OCI-LY1 (cell line): ENCODE data around the gene PARD3B.

ENCODE experiments used
- H2AFZ ChIP-seq: fragments of 200-600 bp; sonication (generic), shearing (Covaris generic); 2 replicates; pipeline ENCODE4 v1.6.0; 2014; ENCODE audit warnings: antibody characterized with exemption, mild to moderate bottlenecking, low read length
- H3F3A ChIP-seq: fragments of 200-600 bp; sonication (generic), shearing (Covaris generic); 2 replicates; pipeline ENCODE4 v1.6.0; 2014; ENCODE audit warnings: mild to moderate bottlenecking, antibody characterized with exemption, low read length, moderate library complexity; ENCODE audit not compliant: insufficient read depth
- H3K27ac ChIP-seq: fragments of 200-600 bp; sonication (generic); 2 replicates; pipeline ENCODE4 v1.5.1; 2014; ENCODE audit warnings: low read length, mixed run types, mild to moderate bottlenecking, low read depth; ENCODE audit not compliant: poor library complexity, severe bottlenecking
- H3K27me3 ChIP-seq: fragments of 200-600 bp; sonication (generic); 2 replicates; pipeline ENCODE4 v1.6.0; 2014; ENCODE audit warnings: antibody characterized with exemption, mild to moderate bottlenecking, low read length, moderate library complexity; ENCODE audit not compliant: insufficient read depth
- H3K36me3 ChIP-seq: fragments of 200-600 bp; sonication (generic); 2 replicates; pipeline ENCODE4 v1.6.1; 2014; ENCODE audit warnings: mild to moderate bottlenecking, antibody characterized with exemption, low read length, moderate library complexity, mixed read lengths; ENCODE audit not compliant: insufficient read depth
- H3K4me1 ChIP-seq: fragments of 200-600 bp; sonication (generic); 2 replicates; pipeline ENCODE4 v1.5.1; 2014; ENCODE audit warnings: mild to moderate bottlenecking, low read length, moderate library complexity; ENCODE audit not compliant: insufficient read depth, severe bottlenecking
- H3K4me2 ChIP-seq: fragments of 200-600 bp; sonication (generic), shearing (Covaris generic); 2 replicates; pipeline ENCODE4 v1.6.1; 2014; ENCODE audit warnings: low read length
- H3K4me3 ChIP-seq: fragments of 200-600 bp; sonication (generic); 2 replicates; pipeline ENCODE4 v1.5.1; 2014; ENCODE audit warnings: low read length, low read depth, mild to moderate bottlenecking, mixed read lengths; ENCODE audit not compliant: poor library complexity, severe bottlenecking
- H3K79me2 ChIP-seq: fragments of 200-600 bp; shearing (Covaris generic); 2 replicates; pipeline ENCODE4 v1.6.1; 2016; ENCODE audit warnings: mixed run types, low read length, mixed read lengths; ENCODE audit not compliant: insufficient read depth
- H3K9ac ChIP-seq: fragments of 200-600 bp; sonication (generic), shearing (Covaris generic); 2 replicates; pipeline ENCODE4 v1.6.1; 2014; ENCODE audit warnings: mild to moderate bottlenecking, low read length, mixed read lengths
- H3K9me2 ChIP-seq: fragments of 200-600 bp; sonication (generic), shearing (Covaris generic); 2 replicates; pipeline ENCODE4 v1.6.1; 2014; ENCODE audit warnings: low read depth, mild to moderate bottlenecking, low read length, mixed read lengths
- H3K9me3 ChIP-seq: fragments of 200-600 bp; shearing (Covaris generic); 2 replicates; pipeline ENCODE4 v1.6.1; 2014; ENCODE audit warnings: low read length, mixed read lengths
- H4K20me1 ChIP-seq: fragments of 200-600 bp; sonication (generic), shearing (Covaris generic); 2 replicates; pipeline ENCODE4 v1.6.0; 2016; ENCODE audit warnings: mild to moderate bottlenecking, low read length; ENCODE audit not compliant: insufficient read depth
- EZH2 ChIP-seq: fragments of 200-600 bp; sonication (generic), shearing (Covaris generic); IDR thresholded peaks from 2 replicates; pipeline ENCODE4 v1.8.0; 2017; ENCODE audit warnings: borderline replicate concordance, mixed run types, mild to moderate bottlenecking, antibody characterized with exemption, low read length, moderate library complexity, mixed read lengths
- TF ChIP-seq, protein P1 (sequence below): fragments of 200-600 bp; sonication (generic), shearing (Covaris generic); IDR thresholded peaks from 2 replicates; pipeline ENCODE4 v1.5.1; 2017; ENCODE audit warnings: mild to moderate bottlenecking, antibody characterized with exemption, low read length, moderate library complexity, mixed read lengths

The PARD3B gene

DNA sequence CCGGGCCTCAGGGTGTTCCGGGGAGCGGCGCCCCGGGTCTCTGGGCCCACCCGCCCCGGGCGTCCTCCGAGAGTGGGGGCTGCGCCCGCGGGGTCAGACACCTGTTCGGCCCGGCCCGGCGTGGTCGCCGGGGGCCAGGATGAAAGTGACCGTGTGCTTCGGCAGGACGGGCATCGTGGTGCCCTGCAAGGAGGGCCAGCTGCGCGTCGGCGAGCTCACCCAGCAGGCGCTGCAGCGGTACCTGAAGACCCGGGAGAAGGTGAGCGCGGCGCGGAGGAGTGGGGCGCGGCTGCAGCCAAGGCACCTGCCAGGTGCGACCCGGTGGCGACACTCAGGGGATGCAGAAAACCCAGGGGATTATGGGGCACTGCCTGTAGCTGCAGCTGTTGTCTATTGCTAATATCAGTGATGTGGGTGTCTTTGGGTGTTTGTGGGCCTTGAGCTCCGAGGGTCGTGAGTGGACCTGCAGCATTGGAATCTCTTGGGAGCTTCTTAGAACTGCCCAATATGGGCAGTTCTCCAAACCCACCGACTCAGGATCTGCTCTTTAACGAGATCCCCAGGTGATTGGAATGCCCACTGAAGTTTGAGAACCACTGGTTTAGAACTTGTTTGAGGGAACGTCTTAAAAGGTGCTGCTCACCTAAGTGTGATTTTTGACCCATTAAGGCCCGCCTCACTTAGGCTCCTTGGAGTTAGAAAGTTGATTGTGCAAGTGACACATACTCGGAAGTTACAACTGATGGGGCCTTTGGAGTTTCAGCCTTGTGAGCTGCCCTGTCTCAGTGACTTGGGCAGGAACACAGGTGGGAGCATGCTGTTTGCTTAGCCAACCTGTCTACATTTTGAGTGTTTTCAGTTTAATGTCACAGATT lies 823 bp downstream of the PARD3B start:
- Histone ChIP-seq H3K79me2 (no peaks in the 10 kb centered on the region), H3K9ac (no peak overlapping the region), H3K27me3 (no peaks in the 10 kb centered on the region), H3K4me3 (no peak overlapping the region), H3K27ac (no peak overlapping the region), H3K36me3 (no peaks in the 10 kb centered on the region), H3K4me1 (no peaks in the 10 kb centered on the region), H4K20me1 (no peaks in the 10 kb centered on the region), H2AFZ (no peak overlapping the region), H3F3A (no peaks in the 10 kb centered on the region), H3K4me2 (no peak overlapping the region), H3K9me2 (no peaks in the 10 kb centered on the region), H3K9me3 (no peaks in the 10 kb centered on the region)
- TF ChIP-seq, protein P1, sequence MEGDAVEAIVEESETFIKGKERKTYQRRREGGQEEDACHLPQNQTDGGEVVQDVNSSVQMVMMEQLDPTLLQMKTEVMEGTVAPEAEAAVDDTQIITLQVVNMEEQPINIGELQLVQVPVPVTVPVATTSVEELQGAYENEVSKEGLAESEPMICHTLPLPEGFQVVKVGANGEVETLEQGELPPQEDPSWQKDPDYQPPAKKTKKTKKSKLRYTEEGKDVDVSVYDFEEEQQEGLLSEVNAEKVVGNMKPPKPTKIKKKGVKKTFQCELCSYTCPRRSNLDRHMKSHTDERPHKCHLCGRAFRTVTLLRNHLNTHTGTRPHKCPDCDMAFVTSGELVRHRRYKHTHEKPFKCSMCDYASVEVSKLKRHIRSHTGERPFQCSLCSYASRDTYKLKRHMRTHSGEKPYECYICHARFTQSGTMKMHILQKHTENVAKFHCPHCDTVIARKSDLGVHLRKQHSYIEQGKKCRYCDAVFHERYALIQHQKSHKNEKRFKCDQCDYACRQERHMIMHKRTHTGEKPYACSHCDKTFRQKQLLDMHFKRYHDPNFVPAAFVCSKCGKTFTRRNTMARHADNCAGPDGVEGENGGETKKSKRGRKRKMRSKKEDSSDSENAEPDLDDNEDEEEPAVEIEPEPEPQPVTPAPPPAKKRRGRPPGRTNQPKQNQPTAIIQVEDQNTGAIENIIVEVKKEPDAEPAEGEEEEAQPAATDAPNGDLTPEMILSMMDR, result no peak
- TF ChIP-seq EZH2, result no peak

DNA sequence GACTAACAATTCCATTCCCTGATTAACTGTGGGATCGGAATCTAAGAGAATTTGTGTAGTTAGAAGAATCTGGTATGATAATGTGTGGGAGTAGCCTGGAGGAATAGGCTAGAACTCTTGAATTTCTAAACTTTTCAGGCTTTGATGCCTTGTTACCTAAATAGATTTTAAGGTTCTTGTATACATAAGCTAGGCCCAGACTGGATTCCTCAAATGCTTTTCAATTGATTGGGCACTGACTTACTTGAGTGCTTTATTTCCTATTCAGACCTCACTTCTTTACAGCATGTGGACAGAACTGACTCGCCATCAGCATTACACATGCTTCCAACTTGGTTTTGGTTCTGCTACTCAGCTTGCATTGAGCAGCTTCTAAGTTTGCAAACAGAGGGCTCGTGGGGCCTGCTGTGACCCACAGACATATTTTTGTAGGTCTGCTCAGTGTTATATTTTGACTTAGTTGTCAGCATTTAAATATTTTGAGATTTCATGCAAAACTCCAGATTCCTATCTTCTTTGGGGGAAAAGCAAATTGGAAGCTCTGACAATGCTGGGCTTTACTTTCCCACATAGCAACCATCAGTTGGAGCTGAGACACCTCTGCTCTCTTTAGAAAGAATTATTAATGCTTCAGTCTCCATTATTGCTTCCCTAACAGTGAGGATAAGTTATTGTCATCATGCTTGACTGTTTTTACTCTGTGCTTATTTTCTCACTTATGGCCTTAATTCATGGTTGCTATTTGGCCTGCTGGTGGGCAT lies 5.7 kb downstream of the PARD3B start:
- Histone ChIP-seq H3K79me2 (no peaks in the 10 kb centered on the region), H3K27ac (no peak overlapping the region), H3K9me3 (no peaks in the 10 kb centered on the region), H3K4me1 (no peaks in the 10 kb centered on the region), H3F3A (no peaks in the 10 kb centered on the region), H3K36me3 (no peaks in the 10 kb centered on the region), H3K27me3 (no peaks in the 10 kb centered on the region), H3K4me2 (no peak overlapping the region), H3K9me2 (no peaks in the 10 kb centered on the region), H3K4me3 (no peak overlapping the region), H3K9ac (no peak overlapping the region), H4K20me1 (no peaks in the 10 kb centered on the region), H2AFZ (no peak overlapping the region)
- no peak for TF ChIP-seq EZH2
- TF ChIP-seq, protein P1, result no peak

DNA sequence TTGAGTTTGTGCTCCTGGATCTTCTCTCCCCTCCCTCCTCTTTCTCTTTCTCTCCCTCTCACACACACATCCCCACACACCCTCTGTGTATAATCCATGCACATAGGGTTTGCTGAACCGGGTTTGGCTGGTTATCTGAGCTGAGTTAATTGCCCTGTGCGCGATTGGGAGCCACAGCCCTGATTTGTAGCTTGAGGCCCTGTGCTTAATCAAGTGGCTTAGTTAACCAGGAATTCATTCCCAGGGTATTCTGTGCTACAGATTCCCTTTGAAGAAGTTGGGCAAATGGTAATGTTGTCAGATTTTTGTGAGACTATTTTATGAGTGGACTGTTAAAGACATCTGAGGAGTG lies 6.2 kb downstream of the PARD3B start:
- H3K9me3 ChIP-seq, result no peaks in the 10 kb centered on the region
- TF ChIP-seq, protein P1, result no peak
- no peak for TF ChIP-seq EZH2
- no peaks in the 10 kb centered on the region for H4K20me1 ChIP-seq
- no peaks in the 10 kb centered on the region for H3K27me3 ChIP-seq
- no peaks in the 10 kb centered on the region for H3K79me2 ChIP-seq
- no peak overlapping the region for H3K4me2 ChIP-seq
- H2AFZ ChIP-seq, result no peak overlapping the region
- no peaks in the 10 kb centered on the region for H3F3A ChIP-seq
- H3K4me1 ChIP-seq, result no peaks in the 10 kb centered on the region
- no peaks in the 10 kb centered on the region for H3K36me3 ChIP-seq
- H3K9ac ChIP-seq, result no peak overlapping the region
- H3K9me2 ChIP-seq, result no peaks in the 10 kb centered on the region
- H3K27ac ChIP-seq, result no peak overlapping the region
- no peak overlapping the region for H3K4me3 ChIP-seq
